Retinal pigment epithelial cell (primary cell): Measurements from ENCODE around the gene NDOR1.
"Not testable (repeated sequence)": the region's sequence is repeated elsewhere in the genome, so short reads cannot be mapped to it uniquely, and the experiment has no call there.

Experiments
- DNase-seq: peaks from one replicate; pipeline ENCODE4 v3.0.0-alpha.2; 2010; ENCODE audit warnings: low read depth
- H3K4me3 ChIP-seq: 2 replicates; pipeline ENCODE4 v1.5.1; 2011; ENCODE audit warnings: mild to moderate bottlenecking, low read length, control low read depth, moderate library complexity
- TF ChIP-seq, protein P1 (sequence below): conservative IDR thresholded peaks from 2 replicates; pipeline ENCODE4 v1.5.1; 2011; ENCODE audit warnings: low read depth, low read length, control low read depth, inconsistent platforms

NDOR1 gene

DNA sequence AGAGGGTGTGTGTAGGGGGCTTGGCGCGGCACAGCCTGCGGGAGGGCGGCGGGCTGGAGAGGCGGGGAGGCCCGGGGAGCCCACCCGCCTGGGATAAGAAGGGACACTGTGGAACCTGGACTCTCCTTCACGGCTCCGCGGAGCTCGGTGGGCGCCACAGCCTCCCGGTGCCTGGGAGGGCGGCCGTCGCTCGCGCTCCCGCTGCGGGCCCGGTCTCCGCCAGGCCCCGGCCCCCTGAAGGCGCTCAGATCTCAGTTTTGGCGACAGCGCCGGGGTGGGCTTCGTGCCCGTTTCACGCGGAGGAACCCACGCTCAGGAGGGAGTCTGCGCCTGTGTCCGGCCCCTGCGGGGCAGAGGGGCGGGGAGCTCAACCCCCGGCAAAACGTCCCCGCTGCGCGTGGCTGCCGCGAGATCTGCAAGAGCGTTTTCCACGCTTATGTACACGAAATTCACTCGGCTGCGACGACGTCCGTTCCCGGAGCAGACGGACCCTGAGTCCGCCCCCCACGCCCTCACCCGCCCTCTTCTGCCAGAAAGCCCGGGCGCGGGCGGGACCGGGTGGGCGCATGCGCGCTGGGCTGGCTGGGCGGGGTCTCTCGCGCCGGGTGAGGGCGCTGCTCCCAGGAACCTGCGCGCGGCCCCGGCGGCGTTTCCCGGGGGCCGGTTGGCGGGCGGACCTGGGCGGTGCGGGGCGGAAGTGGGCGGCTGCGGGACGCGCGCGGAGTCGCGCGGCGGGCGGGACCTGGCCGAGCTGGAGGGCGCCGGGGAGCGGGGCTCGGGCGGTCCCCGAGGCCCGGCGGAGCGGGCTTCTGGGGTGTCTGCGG is 49.3 kb downstream of the NDOR1 start, which contains the start of gene NELFB:
Gene NELFB (plus strand): TSS at position 704 of the 824 bp plus-strand sequence.
- DNase-seq = no peak
- peak within 1 kb of the TSS; percentile 89 for H3K4me3 ChIP-seq
- TF ChIP-seq, protein P1, sequence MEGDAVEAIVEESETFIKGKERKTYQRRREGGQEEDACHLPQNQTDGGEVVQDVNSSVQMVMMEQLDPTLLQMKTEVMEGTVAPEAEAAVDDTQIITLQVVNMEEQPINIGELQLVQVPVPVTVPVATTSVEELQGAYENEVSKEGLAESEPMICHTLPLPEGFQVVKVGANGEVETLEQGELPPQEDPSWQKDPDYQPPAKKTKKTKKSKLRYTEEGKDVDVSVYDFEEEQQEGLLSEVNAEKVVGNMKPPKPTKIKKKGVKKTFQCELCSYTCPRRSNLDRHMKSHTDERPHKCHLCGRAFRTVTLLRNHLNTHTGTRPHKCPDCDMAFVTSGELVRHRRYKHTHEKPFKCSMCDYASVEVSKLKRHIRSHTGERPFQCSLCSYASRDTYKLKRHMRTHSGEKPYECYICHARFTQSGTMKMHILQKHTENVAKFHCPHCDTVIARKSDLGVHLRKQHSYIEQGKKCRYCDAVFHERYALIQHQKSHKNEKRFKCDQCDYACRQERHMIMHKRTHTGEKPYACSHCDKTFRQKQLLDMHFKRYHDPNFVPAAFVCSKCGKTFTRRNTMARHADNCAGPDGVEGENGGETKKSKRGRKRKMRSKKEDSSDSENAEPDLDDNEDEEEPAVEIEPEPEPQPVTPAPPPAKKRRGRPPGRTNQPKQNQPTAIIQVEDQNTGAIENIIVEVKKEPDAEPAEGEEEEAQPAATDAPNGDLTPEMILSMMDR = no peak

DNA sequence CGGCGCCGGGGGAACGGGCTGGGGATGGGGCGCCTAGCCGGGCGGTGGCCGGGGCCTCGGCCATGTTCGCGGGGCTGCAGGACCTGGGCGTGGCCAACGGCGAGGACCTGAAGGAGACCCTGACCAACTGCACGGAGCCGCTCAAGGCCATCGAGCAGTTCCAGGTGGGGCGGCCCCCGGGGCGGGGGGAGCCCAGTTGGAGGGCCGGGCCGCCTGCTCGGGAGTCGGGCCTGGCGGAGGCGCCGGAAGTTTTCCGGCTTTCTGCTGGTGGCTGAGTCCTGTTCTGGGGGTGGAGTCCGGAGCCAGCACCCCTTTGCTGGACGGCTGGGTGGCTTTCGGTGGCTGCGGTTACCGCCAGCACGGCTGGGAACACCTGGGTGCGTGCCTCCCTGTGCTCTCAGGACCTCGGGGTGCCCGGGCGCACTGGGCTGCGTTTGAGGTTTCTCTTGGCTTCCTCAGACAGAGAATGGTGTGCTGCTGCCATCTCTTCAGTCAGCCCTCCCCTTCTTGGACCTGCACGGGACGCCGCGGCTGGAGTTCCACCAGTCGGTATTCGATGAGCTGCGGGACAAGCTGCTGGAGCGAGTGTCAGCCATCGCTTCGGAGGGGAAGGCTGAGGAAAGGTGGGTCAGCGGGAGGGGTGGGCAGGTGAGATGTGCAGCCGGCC is 50.1 kb downstream of the NDOR1 start:
- H3K4me3 ChIP-seq = peak overlapping the region; percentile 89
- TF ChIP-seq, protein P1 = no peak
- no peak for DNase-seq

DNA sequence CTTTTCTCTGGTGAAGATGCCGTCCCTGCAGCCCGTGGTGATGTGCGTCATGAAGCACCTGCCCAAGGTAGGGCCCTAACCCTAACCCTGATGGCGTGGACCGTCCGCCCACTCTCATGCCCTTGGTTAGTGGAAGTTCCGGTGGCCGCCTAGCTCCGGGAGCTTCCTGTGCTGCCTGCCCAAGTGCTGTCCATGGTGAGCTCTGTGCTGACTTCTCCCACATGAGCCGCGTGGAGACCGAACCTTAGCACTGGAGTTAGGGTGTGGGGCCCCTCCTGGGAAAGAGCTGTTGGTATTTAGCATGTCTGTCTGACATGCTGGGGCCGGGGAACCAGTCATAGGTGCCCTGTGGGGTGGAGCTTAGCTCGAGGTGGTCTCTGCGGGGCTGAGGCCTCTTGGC is 50.9 kb downstream of the NDOR1 start:
- DNase-seq = no peak
- H3K4me3 ChIP-seq = peak overlapping the region; percentile 89
- TF ChIP-seq, protein P1 = no peak

DNA sequence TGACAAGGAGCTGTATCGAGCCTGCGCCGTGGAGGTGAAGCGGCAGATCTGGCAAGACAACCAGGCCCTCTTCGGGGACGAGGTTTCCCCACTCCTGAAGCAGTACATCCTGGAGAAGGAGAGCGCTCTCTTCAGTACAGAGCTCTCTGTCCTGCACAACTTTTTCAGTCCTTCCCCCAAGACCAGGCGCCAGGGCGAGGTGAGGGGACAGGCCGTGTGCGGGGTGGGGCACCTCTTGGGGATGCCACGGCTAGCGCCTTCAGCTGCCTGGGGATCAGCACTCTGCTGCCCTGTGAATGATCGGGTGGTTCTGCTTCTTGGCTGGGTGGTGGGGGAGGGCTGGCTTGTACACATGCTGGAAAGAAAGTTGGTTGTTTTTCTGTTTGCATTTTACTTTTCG is 51.4 kb downstream of the NDOR1 start:
- H3K4me3 ChIP-seq = no peak overlapping the region
- TF ChIP-seq, protein P1 = no peak
- DNase-seq = no peak

DNA sequence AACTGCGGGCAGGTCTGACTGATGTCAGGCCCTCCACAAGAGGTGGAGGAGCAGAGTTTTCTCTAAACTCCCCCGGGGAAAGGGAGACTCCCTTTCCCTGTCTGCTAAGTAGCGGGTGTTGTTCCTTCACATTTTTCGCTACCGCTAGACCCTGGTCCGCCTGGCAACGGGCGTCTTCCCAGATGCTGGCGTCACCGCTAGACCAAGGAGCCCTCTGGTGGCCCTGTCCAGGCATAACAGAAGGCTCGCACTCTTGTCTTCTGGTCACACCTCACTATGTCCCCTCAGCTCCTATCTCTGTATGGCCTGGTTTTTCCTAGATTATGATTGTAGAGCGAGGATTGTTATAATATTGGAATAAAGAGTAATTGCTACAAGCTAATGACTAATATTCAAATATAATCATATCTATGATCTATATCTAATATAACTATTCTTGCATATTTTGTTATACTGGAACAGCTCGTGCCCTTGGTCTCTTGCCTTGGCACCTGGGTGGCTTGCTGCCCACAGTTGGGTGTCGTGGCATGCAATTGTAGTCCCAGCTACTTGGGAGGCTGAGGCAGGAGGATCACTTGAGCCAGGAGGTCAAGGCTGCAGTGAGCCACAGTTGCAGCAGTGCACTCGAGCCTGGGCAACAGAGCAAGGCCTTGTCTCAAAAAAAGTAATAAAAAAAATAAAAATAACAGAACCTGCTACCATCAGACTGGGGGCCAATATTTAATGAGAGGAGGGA is 56.8 kb downstream of the NDOR1 start:
- H3K4me3 ChIP-seq, DNase-seq: not testable (repeated sequence)
- TF ChIP-seq, protein P1 = peak; percentile 49

DNA sequence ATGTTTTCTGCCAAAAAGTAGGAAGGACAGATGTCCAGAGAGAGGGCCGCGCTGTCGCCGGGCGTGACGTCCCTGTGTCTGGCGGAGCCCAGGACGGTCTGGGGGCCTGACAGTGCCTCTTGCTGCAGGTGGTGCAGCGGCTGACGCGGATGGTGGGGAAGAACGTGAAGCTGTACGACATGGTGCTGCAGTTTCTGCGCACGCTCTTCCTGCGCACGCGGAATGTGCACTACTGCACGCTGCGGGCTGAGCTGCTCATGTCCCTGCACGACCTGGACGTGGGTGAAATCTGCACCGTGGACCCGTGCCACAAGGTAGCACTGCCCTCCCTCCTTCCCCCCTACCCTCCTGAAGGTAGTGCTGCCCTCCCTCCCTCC is 57.4 kb downstream of the NDOR1 start:
- no peak for DNase-seq
- no peak overlapping the region for H3K4me3 ChIP-seq
- TF ChIP-seq, protein P1 = no peak
